Neural cell (in vitro differentiated cells): ENCODE results near the gene FSD2. TPM values are rescaled to one million over a fixed set of nuclear protein-coding genes. Genes with fewer than 3 reads are reported as not detected.

ENCODE experiments used
- H2AFZ ChIP-seq: fragments of 200-600, 300-800 bp; sonication (generic), shearing (Covaris generic); 2 replicates; pipeline ENCODE4 v1.6.0; 2014; ENCODE audit warnings: low read depth, mild to moderate bottlenecking, antibody characterized with exemption, low read length, moderate library complexity
- H3F3A ChIP-seq: fragments of 200-600 bp; shearing (Covaris generic); 2 replicates; pipeline ENCODE4 v1.6.1; 2016; ENCODE audit warnings: mild to moderate bottlenecking, moderate library complexity, mixed read lengths, antibody characterized with exemption, low read length; ENCODE audit not compliant: insufficient read depth, poor library complexity, severe bottlenecking
- H3K27ac ChIP-seq: fragments of 200-600, 300-800 bp; sonication (generic), shearing (Covaris generic); 2 replicates; pipeline ENCODE4 v1.5.1; 2014; ENCODE audit warnings: mild to moderate bottlenecking, low read length, moderate library complexity
- H3K27me3 ChIP-seq: fragments of 300-800, 200-600 bp; sonication (generic), shearing (Covaris generic); 2 replicates; pipeline ENCODE4 v1.6.0; 2014; ENCODE audit warnings: mild to moderate bottlenecking, low read depth, low read length, moderate library complexity; ENCODE audit not compliant: insufficient read depth
- H3K36me3 ChIP-seq: fragments of 300-800, 200-600 bp; sonication (generic), shearing (Covaris generic); 2 replicates; pipeline ENCODE4 v1.5.1; 2014; ENCODE audit warnings: mild to moderate bottlenecking, antibody characterized with exemption, low read length, moderate library complexity; ENCODE audit not compliant: insufficient read depth
- H3K4me2 ChIP-seq: fragments of 300-800, 200-600 bp; sonication (generic), shearing (Covaris generic); 2 replicates; pipeline ENCODE4 v1.6.0; 2014; ENCODE audit warnings: mild to moderate bottlenecking, low read length
- H3K4me3 ChIP-seq: fragments of 300-800, 200-600 bp; sonication (generic), shearing (Covaris generic); 2 replicates; pipeline ENCODE4 v1.5.1; 2014; ENCODE audit warnings: mild to moderate bottlenecking, low read length, moderate library complexity
- H3K79me2 ChIP-seq: fragments of 200-600 bp; shearing (Covaris generic); replicated peaks from 2 replicates; pipeline ENCODE4 v1.6.0; 2014; ENCODE audit warnings: mild to moderate bottlenecking, low read length, moderate library complexity; ENCODE audit not compliant: insufficient read depth
- H3K9ac ChIP-seq: fragments of 300-800, 200-600 bp; sonication (generic), shearing (Covaris generic); 2 replicates; pipeline ENCODE4 v1.6.1; 2016; ENCODE audit warnings: mild to moderate bottlenecking, low read length, mixed read lengths
- H3K9me2 ChIP-seq: fragments of 200-600 bp; shearing (Covaris generic); 2 replicates; pipeline ENCODE4 v1.6.1; 2016; ENCODE audit warnings: mild to moderate bottlenecking, low read length, mixed read lengths; ENCODE audit not compliant: insufficient read depth
- H3K9me3 ChIP-seq: fragments of 200-600, 300-800 bp; sonication (generic), shearing (Covaris generic); 2 replicates; pipeline ENCODE4 v1.6.1; 2016; ENCODE audit warnings: mild to moderate bottlenecking, mixed run types, low read length, moderate library complexity, mixed read lengths
- H4K20me1 ChIP-seq: fragments of 200-600 bp; shearing (Covaris generic); 2 replicates; pipeline ENCODE4 v1.6.1; 2016; ENCODE audit warnings: mild to moderate bottlenecking, mixed run types; ENCODE audit not compliant: insufficient read depth
- MXI1 ChIP-seq: fragments of 450-650 bp; conservative IDR thresholded peaks from 2 replicates; pipeline ENCODE4 v1.6.1; 2014; ENCODE audit warnings: antibody characterized with exemption, mild to moderate bottlenecking; ENCODE audit not compliant: poor library complexity, severe bottlenecking
- POLR2AphosphoS5 ChIP-seq: IDR thresholded peaks from 2 replicates; pipeline ENCODE4 v1.6.1; 2012
- RAD21 ChIP-seq: fragments of 450-650 bp; conservative IDR thresholded peaks from 2 replicates; pipeline ENCODE4 v1.6.1; 2014; ENCODE audit warnings: antibody characterized with exemption, mild to moderate bottlenecking, moderate library complexity
- SMC3 ChIP-seq: fragments of 450-650 bp; conservative IDR thresholded peaks from 2 replicates; pipeline ENCODE4 v1.6.1; 2014; ENCODE audit warnings: antibody characterized with exemption, mild to moderate bottlenecking, moderate library complexity; ENCODE audit not compliant: poor library complexity
- TAF1 ChIP-seq: IDR thresholded peaks from 2 replicates; pipeline ENCODE4 v1.6.1; 2012; ENCODE audit warnings: low read depth
- polyA minus RNA-seq: library from RNA; depleted of rRNA, polyadenylated mRNA; stranded (reverse); fragments of >200 nt; gene quantifications from 2 replicates; pipeline ENCODE4 v1.2.3, GENCODE V29; 2014
- polyA plus RNA-seq: library from polyadenylated mRNA; depleted of rRNA; stranded (reverse); fragments of >200 nt; gene quantifications from 2 replicates; pipeline ENCODE4 v1.2.3, GENCODE V29; 2014
- TF ChIP-seq, protein P1 (sequence below): fragments of 450-650 bp; IDR thresholded peaks from 2 replicates; pipeline ENCODE4 v1.5.1; 2014; ENCODE audit warnings: antibody characterized with exemption, mild to moderate bottlenecking, moderate library complexity; ENCODE audit not compliant: poor library complexity, severe bottlenecking
- TF ChIP-seq, protein P2 (sequence below): IDR thresholded peaks from 2 replicates; pipeline ENCODE4 v1.6.1; 2012; ENCODE audit warnings: borderline replicate concordance

FSD2 gene, protein sequence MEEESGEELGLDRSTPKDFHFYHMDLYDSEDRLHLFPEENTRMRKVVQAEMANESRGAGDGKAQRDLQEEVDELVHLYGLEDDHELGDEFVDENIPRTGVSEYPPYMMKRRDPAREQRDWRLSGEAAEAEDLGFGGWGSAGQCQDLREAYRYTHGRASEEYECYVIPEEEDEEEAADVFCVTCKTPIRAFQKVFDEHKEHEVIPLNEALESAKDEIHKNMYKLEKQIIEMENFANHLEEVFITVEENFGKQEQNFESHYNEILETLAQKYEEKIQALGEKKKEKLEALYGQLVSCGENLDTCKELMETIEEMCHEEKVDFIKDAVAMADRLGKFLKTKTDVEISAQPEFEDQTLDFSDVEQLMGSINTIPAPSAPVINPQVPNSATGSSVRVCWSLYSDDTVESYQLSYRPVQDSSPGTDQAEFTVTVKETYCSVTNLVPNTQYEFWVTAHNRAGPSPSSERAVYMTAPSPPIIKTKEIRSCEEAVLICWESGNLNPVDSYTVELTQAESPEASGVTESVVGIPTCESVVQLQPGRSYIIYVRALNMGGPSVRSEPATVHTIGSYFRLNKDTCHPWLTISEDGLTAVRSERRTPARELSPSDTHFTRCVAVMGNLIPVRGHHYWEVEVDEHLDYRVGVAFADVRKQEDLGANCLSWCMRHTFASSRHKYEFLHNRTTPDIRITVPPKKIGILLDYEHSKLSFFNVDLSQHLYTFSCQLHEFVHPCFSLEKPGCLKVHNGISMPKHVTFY
- polyA plus RNA-seq (not detected in 2 replicates), polyA minus RNA-seq (0.12 TPM in 1 of 2 replicates, not detected in the other)

DNA sequence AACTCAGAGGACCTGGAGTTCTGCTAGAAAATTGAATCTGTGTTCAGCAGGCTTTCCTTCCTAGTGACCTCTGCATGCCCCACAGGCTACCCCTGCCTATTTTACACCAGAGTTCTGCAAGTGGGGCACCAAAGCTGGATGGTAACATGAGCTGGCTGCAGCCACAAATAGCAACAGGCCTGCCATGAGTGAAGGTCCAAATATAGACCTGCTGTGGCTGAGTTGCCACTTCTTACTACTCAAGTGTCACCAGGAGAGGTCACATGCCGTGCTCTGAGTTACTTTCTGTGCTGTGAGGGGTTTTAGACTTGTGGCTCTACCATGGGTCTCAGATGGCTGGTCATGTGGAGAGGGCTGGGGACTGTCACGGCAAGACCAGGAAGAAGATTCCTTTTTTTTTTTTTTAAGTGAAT lies at the start of gene FSD2:
Gene FSD2, minus strand, starts transcription at position 76 of the 413 bp plus-strand sequence. CDS start 18,679 bp downstream, outside the sequence.
- H3K4me2 ChIP-seq, result no peak within 1 kb of the TSS
- no peak for TF ChIP-seq POLR2AphosphoS5
- no peak for TF ChIP-seq MXI1
- TF ChIP-seq, protein P1, sequence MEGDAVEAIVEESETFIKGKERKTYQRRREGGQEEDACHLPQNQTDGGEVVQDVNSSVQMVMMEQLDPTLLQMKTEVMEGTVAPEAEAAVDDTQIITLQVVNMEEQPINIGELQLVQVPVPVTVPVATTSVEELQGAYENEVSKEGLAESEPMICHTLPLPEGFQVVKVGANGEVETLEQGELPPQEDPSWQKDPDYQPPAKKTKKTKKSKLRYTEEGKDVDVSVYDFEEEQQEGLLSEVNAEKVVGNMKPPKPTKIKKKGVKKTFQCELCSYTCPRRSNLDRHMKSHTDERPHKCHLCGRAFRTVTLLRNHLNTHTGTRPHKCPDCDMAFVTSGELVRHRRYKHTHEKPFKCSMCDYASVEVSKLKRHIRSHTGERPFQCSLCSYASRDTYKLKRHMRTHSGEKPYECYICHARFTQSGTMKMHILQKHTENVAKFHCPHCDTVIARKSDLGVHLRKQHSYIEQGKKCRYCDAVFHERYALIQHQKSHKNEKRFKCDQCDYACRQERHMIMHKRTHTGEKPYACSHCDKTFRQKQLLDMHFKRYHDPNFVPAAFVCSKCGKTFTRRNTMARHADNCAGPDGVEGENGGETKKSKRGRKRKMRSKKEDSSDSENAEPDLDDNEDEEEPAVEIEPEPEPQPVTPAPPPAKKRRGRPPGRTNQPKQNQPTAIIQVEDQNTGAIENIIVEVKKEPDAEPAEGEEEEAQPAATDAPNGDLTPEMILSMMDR, result no peak
- H3K9me2 ChIP-seq, result no peaks in the 10 kb centered on the region
- no peak within 1 kb of the TSS for H3K4me3 ChIP-seq
- no peaks in the 10 kb centered on the region for H3K79me2 ChIP-seq
- no peaks in the 10 kb centered on the region for H4K20me1 ChIP-seq
- H3K9ac ChIP-seq, result no peak within 1 kb of the TSS
- peaks cover 7% of the 10 kb centered on the region for H3F3A ChIP-seq
- H3K27ac ChIP-seq, result no peak within 1 kb of the TSS
- no peaks in the 10 kb centered on the region for H3K9me3 ChIP-seq
- H3K36me3 ChIP-seq, result no peaks in the 10 kb centered on the region
- H3K27me3 ChIP-seq, result no peaks in the 10 kb centered on the region
- H2AFZ ChIP-seq, result no peak within 1 kb of the TSS

DNA sequence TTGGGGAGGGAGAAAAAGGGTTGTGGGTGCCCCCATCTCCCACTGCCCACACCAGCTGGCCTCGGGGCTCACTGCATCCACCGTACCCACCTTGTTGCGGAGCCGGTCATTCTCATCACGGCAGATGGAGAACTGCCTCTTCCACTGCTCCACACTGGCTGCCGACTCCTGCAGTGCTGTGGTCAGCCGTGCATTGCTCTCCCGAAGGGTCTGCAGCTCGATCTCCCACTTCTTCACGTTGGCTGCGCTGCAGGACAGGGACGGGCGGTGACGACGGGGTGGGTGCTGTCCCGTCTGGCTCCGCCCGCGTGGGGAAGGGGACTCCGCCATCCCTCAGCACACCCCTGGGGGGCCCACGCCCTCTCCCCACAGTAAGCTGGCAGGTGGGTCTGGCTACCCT lies 48.7 kb upstream of the FSD2 start:
- H3F3A ChIP-seq, result no peaks in the 10 kb centered on the region
- TF ChIP-seq MXI1 (no peak), SMC3 (no peak), RAD21 (no peak), TAF1 (no peak), POLR2AphosphoS5 (no peak)
- TF ChIP-seq, protein P2, sequence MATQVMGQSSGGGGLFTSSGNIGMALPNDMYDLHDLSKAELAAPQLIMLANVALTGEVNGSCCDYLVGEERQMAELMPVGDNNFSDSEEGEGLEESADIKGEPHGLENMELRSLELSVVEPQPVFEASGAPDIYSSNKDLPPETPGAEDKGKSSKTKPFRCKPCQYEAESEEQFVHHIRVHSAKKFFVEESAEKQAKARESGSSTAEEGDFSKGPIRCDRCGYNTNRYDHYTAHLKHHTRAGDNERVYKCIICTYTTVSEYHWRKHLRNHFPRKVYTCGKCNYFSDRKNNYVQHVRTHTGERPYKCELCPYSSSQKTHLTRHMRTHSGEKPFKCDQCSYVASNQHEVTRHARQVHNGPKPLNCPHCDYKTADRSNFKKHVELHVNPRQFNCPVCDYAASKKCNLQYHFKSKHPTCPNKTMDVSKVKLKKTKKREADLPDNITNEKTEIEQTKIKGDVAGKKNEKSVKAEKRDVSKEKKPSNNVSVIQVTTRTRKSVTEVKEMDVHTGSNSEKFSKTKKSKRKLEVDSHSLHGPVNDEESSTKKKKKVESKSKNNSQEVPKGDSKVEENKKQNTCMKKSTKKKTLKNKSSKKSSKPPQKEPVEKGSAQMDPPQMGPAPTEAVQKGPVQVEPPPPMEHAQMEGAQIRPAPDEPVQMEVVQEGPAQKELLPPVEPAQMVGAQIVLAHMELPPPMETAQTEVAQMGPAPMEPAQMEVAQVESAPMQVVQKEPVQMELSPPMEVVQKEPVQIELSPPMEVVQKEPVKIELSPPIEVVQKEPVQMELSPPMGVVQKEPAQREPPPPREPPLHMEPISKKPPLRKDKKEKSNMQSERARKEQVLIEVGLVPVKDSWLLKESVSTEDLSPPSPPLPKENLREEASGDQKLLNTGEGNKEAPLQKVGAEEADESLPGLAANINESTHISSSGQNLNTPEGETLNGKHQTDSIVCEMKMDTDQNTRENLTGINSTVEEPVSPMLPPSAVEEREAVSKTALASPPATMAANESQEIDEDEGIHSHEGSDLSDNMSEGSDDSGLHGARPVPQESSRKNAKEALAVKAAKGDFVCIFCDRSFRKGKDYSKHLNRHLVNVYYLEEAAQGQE, result no peak
- TF ChIP-seq, protein P1, result no peak
- no peaks in the 10 kb centered on the region for H4K20me1 ChIP-seq
- H3K36me3 ChIP-seq, result no peaks in the 10 kb centered on the region
- H3K79me2 ChIP-seq, result no peaks in the 10 kb centered on the region
- H2AFZ ChIP-seq, result no peak overlapping the region
- no peaks in the 10 kb centered on the region for H3K27me3 ChIP-seq
- H3K9me2 ChIP-seq, result no peaks in the 10 kb centered on the region
- H3K9me3 ChIP-seq, result no peaks in the 10 kb centered on the region
- H3K27ac ChIP-seq, result no peak overlapping the region
- H3K4me2 ChIP-seq, result no peak overlapping the region
- no peak overlapping the region for H3K4me3 ChIP-seq
- H3K9ac ChIP-seq, result no peak overlapping the region
